Mesenchymal stem cell (in vitro differentiated cells and primary cell): ENCODE data around the gene RPTOR.

ENCODE experiments used
- DNase-seq: peaks from one replicate; pipeline ENCODE4 v3.0.0-alpha.2; 2013
- H2AFZ ChIP-seq: one replicate; pipeline ENCODE4 v1.6.1; 2013; ENCODE audit warnings: low read depth, mild to moderate bottlenecking, control low read depth, inconsistent platforms, low read length, moderate library complexity
- H2AK5ac ChIP-seq: 2 replicates; pipeline ENCODE4 v1.6.1; 2013; ENCODE audit warnings: low read length, moderate library complexity, mild to moderate bottlenecking, inconsistent platforms; ENCODE audit not compliant: severe bottlenecking
- H2BK120ac ChIP-seq: one replicate; pipeline ENCODE4 v1.6.1; 2013; ENCODE audit warnings: low read depth, mild to moderate bottlenecking, inconsistent platforms, low read length, moderate library complexity
- H2BK12ac ChIP-seq, 2 experiments: one replicate each; pipeline ENCODE4 v1.6.1; 2013; ENCODE audit warnings: inconsistent platforms in 2 of 2, low read length in 2 of 2, mild to moderate bottlenecking in 2 of 2, moderate library complexity in 2 of 2, control low read depth in 1 of 2
- H2BK15ac ChIP-seq: one replicate; pipeline ENCODE4 v1.6.1; 2013; ENCODE audit warnings: mild to moderate bottlenecking, low read depth, inconsistent platforms; ENCODE audit not compliant: poor library complexity, severe bottlenecking
- H2BK5ac ChIP-seq: 2 replicates; pipeline ENCODE4 v1.6.1; 2013; ENCODE audit warnings: low read depth, mild to moderate bottlenecking, low read length, control low read depth, inconsistent platforms; ENCODE audit not compliant: poor library complexity, severe bottlenecking
- H3K14ac ChIP-seq, 2 experiments: one replicate each; pipeline ENCODE4 v1.6.1; 2013; ENCODE audit warnings: inconsistent platforms in 2 of 2, low read length in 2 of 2, control low read depth in 1 of 2, mild to moderate bottlenecking in 1 of 2, moderate library complexity in 1 of 2
- H3K18ac ChIP-seq, 2 experiments: one replicate each; pipeline ENCODE4 v1.6.1; 2013; ENCODE audit warnings: inconsistent platforms in 2 of 2, low read length in 2 of 2, control low read depth in 1 of 2, low read depth in 1 of 2, mild to moderate bottlenecking in 1 of 2
- H3K23ac ChIP-seq, 2 experiments: one replicate each; pipeline ENCODE4 v1.6.1; 2013; ENCODE audit warnings: inconsistent platforms in 2 of 2, low read length in 2 of 2, mild to moderate bottlenecking in 2 of 2, moderate library complexity in 2 of 2, control low read depth in 1 of 2
- H3K27ac ChIP-seq: 2 replicates; pipeline ENCODE4 v1.5.1; 2013; ENCODE audit warnings: mild to moderate bottlenecking, moderate library complexity, low read length, control low read depth, inconsistent platforms; ENCODE audit not compliant: poor library complexity, severe bottlenecking
- H3K27me3 ChIP-seq, 2 experiments: 2 replicates each; pipeline versions ENCODE4 v1.6.1 to v1.7.0; 2013; ENCODE audit warnings: low read length in 2 of 2, mild to moderate bottlenecking in 2 of 2, moderate library complexity in 2 of 2, control low read depth in 1 of 2, inconsistent platforms in 1 of 2; ENCODE audit not compliant: control insufficient read depth in 1 of 2, insufficient read depth in 1 of 2
- H3K36me3 ChIP-seq, 2 experiments: 2 replicates each; pipeline versions ENCODE4 v1.6.1 to v1.7.0; 2013; ENCODE audit warnings: low read length in 2 of 2, control low read depth in 1 of 2, inconsistent platforms in 1 of 2, low read depth in 1 of 2, mild to moderate bottlenecking in 1 of 2; ENCODE audit not compliant: insufficient read depth in 2 of 2, control insufficient read depth in 1 of 2
- H3K4ac ChIP-seq, 2 experiments: one replicate each; pipeline ENCODE4 v1.6.1; 2013; ENCODE audit warnings: inconsistent platforms in 2 of 2, low read length in 2 of 2, mild to moderate bottlenecking in 2 of 2, moderate library complexity in 2 of 2, control low read depth in 1 of 2, low read depth in 1 of 2
- H3K4me1 ChIP-seq: 2 replicates; pipeline ENCODE4 v1.6.1; 2013; ENCODE audit warnings: low read depth, low read length, control low read depth; ENCODE audit not compliant: control insufficient read depth, insufficient read depth
- H3K4me2 ChIP-seq: 2 replicates; pipeline ENCODE4 v1.6.1; 2013; ENCODE audit warnings: low read length, mild to moderate bottlenecking, inconsistent platforms; ENCODE audit not compliant: poor library complexity, severe bottlenecking
- H3K4me3 ChIP-seq, 2 experiments: 2 replicates each; pipeline versions ENCODE4 v1.5.1 to v1.7.0; 2013; ENCODE audit warnings: low read length in 2 of 2, mild to moderate bottlenecking in 2 of 2, control low read depth in 1 of 2, low read depth in 1 of 2; ENCODE audit not compliant: insufficient read depth in 1 of 2
- H3K79me1 ChIP-seq: replicated peaks from 2 replicates; pipeline ENCODE4 v1.6.1; 2013; ENCODE audit warnings: mild to moderate bottlenecking, control low read depth, low read length, inconsistent platforms; ENCODE audit not compliant: poor library complexity, severe bottlenecking
- H3K9ac ChIP-seq: 2 replicates; pipeline ENCODE4 v1.7.0; 2013; ENCODE audit warnings: mild to moderate bottlenecking, low read length, moderate library complexity
- H3K9me3 ChIP-seq: 2 replicates; pipeline ENCODE4 v1.7.0; 2013; ENCODE audit warnings: mild to moderate bottlenecking, low read length; ENCODE audit not compliant: control insufficient read depth
- H4K8ac ChIP-seq: one replicate; pipeline ENCODE4 v1.6.1; 2013; ENCODE audit warnings: inconsistent platforms, mild to moderate bottlenecking, low read length, moderate library complexity
- H4K91ac ChIP-seq: one replicate; pipeline ENCODE4 v1.6.1; 2013; ENCODE audit warnings: mild to moderate bottlenecking, low read length, inconsistent platforms
- WGBS: methylation state at CpG from one replicate; pipeline ENCODE4 v1.1.7; 2013; ENCODE audit warnings: mixed read lengths; 5-methylcytosine and 5-hydroxymethylcytosine counted together

Gene RPTOR

DNA sequence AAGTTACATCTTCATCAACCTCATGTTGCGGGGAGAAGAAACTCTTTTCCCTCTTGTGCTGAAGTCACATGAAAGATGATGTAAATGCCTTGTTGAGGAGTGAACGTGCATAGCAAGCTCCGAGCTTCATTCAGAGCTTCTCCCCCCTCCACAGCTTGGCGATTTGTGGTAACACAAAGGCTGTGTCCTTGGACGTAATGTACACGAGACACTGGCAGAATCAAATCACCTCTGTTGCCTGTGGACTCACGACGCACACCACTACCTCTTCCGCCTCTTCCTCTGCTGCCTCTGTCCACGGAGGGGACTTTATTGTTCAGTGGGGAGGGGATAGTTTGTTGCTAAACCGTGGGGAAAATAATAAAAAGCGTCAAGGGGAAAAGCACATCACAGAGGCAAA is 392.1 kb downstream of the RPTOR start:
- Histone ChIP-seq H3K4ac (no peak overlapping the region), H3K27ac (no peak overlapping the region), H2BK12ac (no peak overlapping the region), H2AFZ (no peak overlapping the region), H3K9ac (no peak overlapping the region), H3K4me2 (no peak overlapping the region), H2AK5ac (no peak overlapping the region), H3K27me3 (no peaks in the 10 kb centered on the region), H3K23ac (no peak overlapping the region), H3K4me1 (peaks cover 5% of the 10 kb centered on the region), H3K79me1 (no peaks in the 10 kb centered on the region), H4K91ac (no peak overlapping the region), H3K36me3 (peaks cover 12 to 25% of the 10 kb centered on the region in 2 experiments), H3K14ac (no peak overlapping the region), H3K4me3 (no peak overlapping the region), H2BK5ac (no peak overlapping the region), H2BK15ac (no peak overlapping the region), H2BK120ac (no peak overlapping the region), H4K8ac (no peak overlapping the region), H3K9me3 (no peaks in the 10 kb centered on the region), H3K18ac (no peak overlapping the region)
- 93% methylated on average over 11 of the region's 12 CpGs for WGBS
- no peak for DNase-seq

DNA sequence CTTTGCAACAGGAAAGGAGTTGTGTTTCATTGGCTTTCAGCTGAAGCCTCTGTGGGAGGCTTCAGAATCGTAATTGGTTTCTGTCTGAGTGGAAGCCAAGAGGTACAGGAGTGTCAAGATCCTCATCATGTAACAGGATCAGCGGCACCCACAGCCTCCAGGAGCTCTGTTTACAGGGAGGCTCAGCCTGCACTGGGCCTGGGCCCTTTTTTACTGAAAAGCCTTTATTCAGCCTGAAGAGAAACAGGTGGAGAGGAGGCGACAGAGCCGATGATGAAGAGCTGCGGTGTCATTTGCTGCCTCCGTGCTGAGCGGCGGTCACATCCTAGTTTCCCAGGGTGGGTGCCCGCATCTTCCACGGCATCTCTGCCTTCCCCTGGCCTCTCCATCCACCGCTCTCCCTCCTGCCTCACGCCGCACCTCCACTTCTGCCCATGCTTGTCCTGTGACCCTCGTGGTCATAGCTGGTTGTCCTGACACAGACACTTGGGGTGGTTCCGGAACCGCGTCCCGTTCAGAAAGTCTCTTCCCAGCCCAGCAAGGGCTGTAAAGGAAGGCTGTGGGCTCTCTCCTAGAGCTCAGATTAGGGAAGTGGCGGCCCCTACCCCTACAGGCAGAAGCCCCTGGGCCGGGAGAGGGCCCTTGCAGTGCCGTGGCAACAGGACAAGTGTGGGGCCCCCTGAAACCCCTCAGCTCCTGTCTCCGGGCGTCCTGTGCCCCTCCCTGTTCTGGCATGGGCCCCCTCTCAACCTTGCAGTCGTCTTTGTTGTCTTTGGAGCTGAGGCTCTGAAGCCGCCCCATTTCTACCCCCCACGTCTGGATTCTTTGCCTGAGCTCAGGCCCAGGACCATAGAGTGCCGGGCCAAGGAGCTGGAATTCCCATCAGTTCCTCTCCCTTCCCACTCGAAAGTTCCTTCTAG is 393.1 kb downstream of the RPTOR start:
- H2BK15ac ChIP-seq = no peak overlapping the region
- H3K27ac ChIP-seq = no peak overlapping the region
- no peaks in the 10 kb centered on the region for H3K79me1 ChIP-seq
- H4K91ac ChIP-seq = no peak overlapping the region
- 91% methylated on average over 28 of the region's 28 CpGs for WGBS
- no peak overlapping the region for H3K4me2 ChIP-seq
- H3K4ac ChIP-seq = no peak overlapping the region
- no peak overlapping the region for H3K18ac ChIP-seq
- H2BK120ac ChIP-seq = no peak overlapping the region
- H3K36me3 ChIP-seq = peaks cover 12 to 35% of the 10 kb centered on the region in 2 experiments
- H3K9ac ChIP-seq = no peak overlapping the region
- no peaks in the 10 kb centered on the region for H3K27me3 ChIP-seq
- no peak for DNase-seq
- H3K4me1 ChIP-seq = peaks cover 2% of the 10 kb centered on the region
- H3K14ac ChIP-seq = no peak overlapping the region
- H2AFZ ChIP-seq = no peak overlapping the region
- no peak overlapping the region for H3K4me3 ChIP-seq
- H2BK12ac ChIP-seq = no peak overlapping the region
- H3K23ac ChIP-seq = no peak overlapping the region
- no peak overlapping the region for H2AK5ac ChIP-seq
- H2BK5ac ChIP-seq = no peak overlapping the region
- no peaks in the 10 kb centered on the region for H3K9me3 ChIP-seq
- no peak overlapping the region for H4K8ac ChIP-seq

DNA sequence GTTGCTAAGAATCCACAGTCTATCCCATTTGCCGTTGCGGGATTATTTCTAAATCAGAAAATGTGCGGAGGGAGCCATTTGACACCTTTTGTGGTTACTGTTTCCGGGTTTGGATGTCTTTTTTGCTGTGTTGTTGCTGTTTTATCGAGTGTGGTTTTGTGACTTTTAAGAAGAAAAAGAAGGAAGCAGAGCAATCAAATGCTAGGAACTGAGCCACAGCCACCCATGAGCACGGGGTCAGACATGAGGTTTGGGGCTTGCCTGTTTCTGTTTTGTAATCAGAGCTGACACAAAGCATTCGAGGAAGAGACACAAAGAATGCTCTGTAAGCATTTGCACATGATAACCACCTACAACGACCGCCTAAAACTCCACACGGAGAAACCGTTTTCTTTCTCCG is 393.9 kb downstream of the RPTOR start:
- Histone ChIP-seq H2AK5ac (no peak overlapping the region), H3K23ac (no peak overlapping the region), H2BK15ac (no peak overlapping the region), H3K27me3 (no peaks in the 10 kb centered on the region), H3K4me1 (peaks cover 2% of the 10 kb centered on the region), H2BK12ac (no peak overlapping the region), H3K79me1 (no peaks in the 10 kb centered on the region), H2AFZ (no peak overlapping the region), H4K8ac (no peak overlapping the region), H3K4me2 (no peak overlapping the region), H2BK5ac (no peak overlapping the region), H3K36me3 (peaks cover 12 to 40% of the 10 kb centered on the region in 2 experiments), H2BK120ac (no peak overlapping the region), H3K14ac (no peak overlapping the region), H3K4ac (no peak overlapping the region), H3K27ac (no peak overlapping the region), H3K9ac (no peak overlapping the region), H4K91ac (no peak overlapping the region), H3K4me3 (no peak overlapping the region), H3K18ac (no peak overlapping the region), H3K9me3 (no peaks in the 10 kb centered on the region)
- no peak for DNase-seq
- 91% methylated on average over 12 of the region's 12 CpGs for WGBS

DNA sequence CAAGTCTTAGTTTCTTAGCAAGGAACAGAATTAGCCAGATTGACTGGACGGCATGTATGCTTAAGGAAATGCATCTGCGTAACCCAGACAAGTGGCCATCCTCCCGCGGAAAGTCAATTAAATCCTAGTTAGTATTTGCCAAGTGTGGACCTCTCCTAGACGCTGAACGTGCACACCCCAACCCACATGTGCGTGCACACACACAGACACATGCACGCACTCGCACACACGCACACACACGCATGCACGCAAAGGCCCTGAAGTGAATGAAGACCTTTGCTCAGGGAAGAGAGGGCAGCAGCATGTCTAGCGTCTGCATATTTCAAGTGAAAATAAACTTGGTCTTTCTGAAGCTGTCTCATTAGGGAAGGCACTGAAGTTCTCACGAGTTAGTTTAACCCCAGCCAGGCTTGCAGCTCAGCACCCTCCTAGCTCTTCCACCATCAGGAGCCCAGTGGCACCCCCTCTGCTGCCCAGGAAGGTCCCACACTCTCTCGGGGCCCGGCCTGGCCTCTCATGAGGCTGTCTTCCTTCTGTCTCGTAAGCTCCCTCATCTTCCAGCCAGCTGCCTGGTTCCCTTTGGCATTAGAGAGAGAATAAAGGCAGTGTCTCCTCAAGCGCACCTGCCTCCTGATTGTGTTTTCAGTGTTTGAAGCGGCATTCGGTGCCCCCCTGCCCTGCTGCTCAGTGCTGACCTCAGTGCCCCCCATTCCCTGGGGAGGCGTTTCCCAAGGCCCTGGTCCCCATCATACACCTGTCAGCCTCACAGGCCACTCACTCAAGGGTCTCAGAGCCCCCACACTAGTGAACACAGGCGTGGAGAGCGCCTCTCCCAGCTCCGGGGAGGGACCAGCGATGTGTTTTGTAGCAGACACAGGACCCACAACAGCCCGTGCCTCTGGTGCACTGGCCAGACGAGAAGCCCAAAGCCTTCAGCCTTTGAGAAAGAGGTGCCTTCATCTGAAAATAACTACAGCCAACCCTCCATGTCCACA is 394.8 kb downstream of the RPTOR start:
- H3K23ac ChIP-seq = no peak overlapping the region
- no peak overlapping the region for H2BK120ac ChIP-seq
- H2BK5ac ChIP-seq = no peak overlapping the region
- no peak overlapping the region for H3K9ac ChIP-seq
- WGBS = 93% methylated on average over 27 of the region's 27 CpGs
- H3K27ac ChIP-seq = no peak overlapping the region
- no peaks in the 10 kb centered on the region for H3K9me3 ChIP-seq
- no peak overlapping the region for H3K4ac ChIP-seq
- H3K14ac ChIP-seq = no peak overlapping the region
- H3K79me1 ChIP-seq = no peaks in the 10 kb centered on the region
- H4K91ac ChIP-seq = no peak overlapping the region
- H2AFZ ChIP-seq = no peak overlapping the region
- H2AK5ac ChIP-seq = no peak overlapping the region
- H3K4me2 ChIP-seq = no peak overlapping the region
- no peak overlapping the region for H3K18ac ChIP-seq
- no peak for DNase-seq
- H3K4me1 ChIP-seq = peaks cover 2% of the 10 kb centered on the region
- peaks cover 12 to 43% of the 10 kb centered on the region in 2 experiments for H3K36me3 ChIP-seq
- H3K4me3 ChIP-seq = no peak overlapping the region
- H3K27me3 ChIP-seq = no peaks in the 10 kb centered on the region
- H4K8ac ChIP-seq = no peak overlapping the region
- no peak overlapping the region for H2BK15ac ChIP-seq
- H2BK12ac ChIP-seq = no peak overlapping the region
